Spleen (tissue), 7 donors: ENCODE data around the gene NSG1.

ENCODE experiments used
- CTCF ChIP-seq, 11 experiments: fragments of 200-600 bp in 7 of 11; fragments of 450-650 bp in 4 of 11; sonication (generic) in 4 of 11; IDR thresholded peaks in 8 of 11; conservative IDR thresholded peaks in 3 of 11; 1 replicate in 7 of 11; 2 replicates in 4 of 11; pipeline versions ENCODE4 v1.4.0 to v1.8.0; 2016 to 2021; ENCODE audit warnings: antibody characterized with exemption in 11 of 11, inconsistent platforms in 4 of 11, mild to moderate bottlenecking in 1 of 11
- POLR2A ChIP-seq, 3 donors: fragments of 450-650 bp; IDR thresholded peaks; one replicate each; pipeline ENCODE4 v1.5.1; 2017; ENCODE audit warnings: antibody characterized with exemption in 3 of 3, mild to moderate bottlenecking in 1 of 3
- donor health status: DM: no; HTN: no; CAD: no; lungs with moderate emphysema.
- donor health status: DM: no; HTN: no; CAD: no.
- donor health status: DM: no; HTN: no; CAD: no.

- TF ChIP-seq POLR2A (IDR thresholded peaks at IDR 0.05) (no peak), CTCF (IDR thresholded peaks at IDR 0.05 in 8 of 11, conservative IDR thresholded peaks at IDR 0.05 in 3 of 11) (peak in 8 of 11 experiments; percentile 18 to 64 (median 41))
Observed at GRCh38 chr4:4430492-4431195, 43.7 kb downstream of the NSG1 start.
